ENCODE data around the gene GRIA1.

Gene GRIA1

DNA sequence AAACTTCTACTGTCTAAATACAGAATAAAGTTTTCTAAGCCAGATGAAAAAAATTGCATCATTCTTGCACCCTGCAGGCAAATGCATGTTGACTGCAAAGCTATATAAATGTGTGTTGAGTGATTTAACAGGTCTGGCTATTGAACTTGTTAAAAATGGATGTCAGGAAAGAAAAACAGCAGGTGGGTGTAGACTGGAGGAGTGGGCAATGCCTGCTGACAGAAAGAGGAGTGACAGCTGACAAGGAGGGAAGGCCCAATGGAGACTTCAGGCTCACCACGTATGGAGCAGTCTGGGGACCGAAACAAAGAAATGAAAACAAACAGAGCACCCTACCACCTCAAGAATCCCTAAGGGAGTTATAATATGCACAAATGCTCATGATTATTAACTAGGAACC is 127.8 kb downstream of the GRIA1 start:
- FAIRE-seq = no peak

DNA sequence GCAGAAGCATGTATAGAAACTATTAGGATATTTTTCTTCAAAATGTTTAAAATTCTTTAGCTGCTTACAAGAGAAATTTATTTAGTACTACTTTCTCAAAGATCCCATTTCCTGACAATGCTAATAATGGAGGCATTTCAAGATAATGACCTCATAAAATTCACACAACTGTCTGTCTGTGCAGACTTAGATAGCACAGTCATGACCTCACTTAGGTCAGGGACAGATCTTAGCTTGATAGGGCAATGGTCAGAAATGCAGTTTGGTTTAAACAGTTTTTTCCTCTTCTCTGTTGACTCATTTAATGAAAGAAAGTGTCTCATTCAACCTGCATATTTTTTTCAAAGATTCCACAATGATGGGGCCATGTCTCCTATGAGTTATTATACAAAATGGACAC is 128.4 kb downstream of the GRIA1 start:
- no peak for FAIRE-seq

DNA sequence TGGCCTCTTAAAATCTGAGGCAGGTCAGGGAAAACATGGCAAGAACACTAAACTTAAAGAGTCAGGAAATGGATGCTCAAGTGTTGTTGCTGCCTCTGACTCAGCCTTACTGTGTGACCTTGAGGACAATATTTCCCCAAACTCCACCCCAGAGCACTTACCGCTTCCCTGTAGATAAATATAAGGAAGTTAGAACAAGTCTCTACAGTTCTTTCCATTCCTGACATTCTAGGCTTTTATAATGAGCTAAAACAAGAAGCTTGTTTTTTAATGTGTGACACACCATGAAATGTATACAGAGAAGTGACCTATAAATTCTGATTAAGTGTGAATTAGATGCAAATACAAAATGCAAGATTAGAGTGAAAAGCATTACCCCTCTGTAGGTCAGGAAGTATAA is 129.3 kb downstream of the GRIA1 start:
- FAIRE-seq = no peak

DNA sequence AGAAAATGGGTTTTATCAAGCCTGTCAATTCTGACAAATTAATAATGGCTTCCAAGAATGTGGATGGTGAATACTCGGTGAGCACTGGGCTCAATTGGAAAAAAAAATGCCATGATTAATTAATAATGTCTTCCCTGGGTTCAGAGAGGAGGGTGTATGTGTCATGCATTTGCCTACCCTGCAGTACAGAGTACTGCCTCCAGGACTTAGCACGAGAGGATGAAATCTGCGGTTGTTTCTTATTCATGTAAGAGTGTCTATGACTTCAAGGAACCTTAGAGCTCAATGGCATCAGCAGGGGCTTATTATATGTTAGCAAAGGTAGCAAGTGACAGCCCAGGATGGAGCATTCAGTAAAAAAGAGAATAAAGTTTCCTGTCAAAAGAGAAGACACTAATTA is 132.7 kb downstream of the GRIA1 start:
- no peak for FAIRE-seq

DNA sequence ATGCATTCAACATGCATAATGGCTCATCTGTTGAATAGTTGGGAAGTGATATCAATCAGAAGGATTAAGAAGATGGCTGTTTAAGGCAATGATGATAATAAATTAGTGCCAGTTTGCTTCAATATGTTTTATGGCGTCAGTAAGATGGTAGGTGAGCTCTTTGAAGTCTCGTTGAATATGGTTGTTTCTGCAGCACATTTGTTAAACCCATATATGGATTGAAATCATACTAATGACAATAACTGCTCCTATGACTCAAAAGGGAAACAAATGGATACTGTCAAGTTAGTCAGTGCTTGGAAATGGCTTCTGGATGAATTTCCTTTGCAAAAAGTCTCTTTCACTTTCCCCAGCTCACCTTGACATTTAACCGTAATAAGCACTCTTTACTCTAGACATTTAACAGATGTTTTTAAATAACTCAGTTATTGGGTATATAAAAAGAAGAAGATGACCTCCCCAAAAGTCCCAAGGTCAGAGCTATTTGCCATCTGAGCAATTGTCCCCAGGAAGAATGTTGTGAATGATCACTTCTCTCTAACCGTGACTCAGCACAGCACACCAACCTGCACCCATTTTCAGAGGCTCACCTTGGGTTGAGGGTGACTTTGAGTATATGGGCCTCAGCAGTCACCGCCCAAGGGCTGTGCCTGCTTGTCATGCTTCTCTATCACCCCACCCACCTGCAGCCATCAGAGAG is 133.4 kb downstream of the GRIA1 start:
- no peak for FAIRE-seq

DNA sequence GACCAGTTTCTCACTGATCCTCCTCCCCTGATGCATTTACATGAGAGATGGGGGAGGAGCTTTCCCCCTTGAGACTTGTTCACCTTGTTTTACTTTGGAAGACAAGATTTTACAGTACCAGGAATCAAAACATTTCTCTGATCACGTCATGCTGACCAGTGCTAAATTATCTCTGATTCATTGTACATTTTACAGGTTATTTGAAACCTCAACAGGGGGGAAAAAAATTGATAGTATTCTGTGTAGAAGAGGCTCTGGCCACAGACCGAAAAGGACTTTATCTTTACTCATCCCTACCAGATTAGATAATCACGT is 133.9 kb downstream of the GRIA1 start:
- no peak for FAIRE-seq

DNA sequence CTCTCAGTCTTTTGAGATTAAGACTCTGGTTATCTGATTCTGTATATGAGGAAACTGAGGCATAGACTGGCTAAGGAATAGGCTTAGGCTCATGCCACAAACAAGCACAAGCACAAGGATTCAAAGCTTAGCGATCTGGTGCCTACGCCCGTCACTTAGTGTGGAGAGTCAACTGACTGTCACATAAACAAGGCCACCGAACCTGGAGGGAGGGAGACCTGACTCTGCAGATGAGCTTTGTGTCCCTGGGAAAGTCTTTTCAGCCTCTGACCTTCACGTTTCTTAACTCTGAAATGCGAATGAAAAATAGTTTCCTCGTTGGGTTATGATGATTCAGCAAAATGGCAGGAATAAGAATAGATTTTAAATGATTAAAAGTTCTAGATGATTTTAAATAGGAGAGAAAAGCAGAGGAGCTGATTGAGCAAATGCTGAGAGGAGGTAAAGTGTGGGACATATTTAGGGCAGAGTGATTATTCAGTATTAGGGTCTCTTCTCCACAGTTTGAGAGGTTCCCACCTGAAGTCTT is 135.4 kb downstream of the GRIA1 start:
- no peak for FAIRE-seq

DNA sequence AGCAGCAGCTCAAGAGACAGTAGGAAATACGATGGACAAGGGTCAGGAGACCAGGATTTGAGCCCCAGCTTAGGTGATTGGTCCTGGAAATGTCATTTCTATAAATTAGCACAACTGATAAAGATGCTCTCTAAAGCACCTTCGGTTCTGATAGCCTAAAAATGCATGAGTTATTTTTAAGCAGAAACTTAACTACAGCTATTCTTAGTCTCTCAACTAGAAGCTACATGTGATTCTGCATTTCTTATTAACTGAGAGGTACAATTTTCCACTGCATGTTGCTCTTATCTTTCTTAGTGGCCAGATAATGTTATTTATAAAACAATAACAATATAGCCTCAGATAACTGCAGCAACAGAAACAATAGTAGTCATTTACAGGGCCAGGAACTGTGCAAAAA is 136.4 kb downstream of the GRIA1 start:
- FAIRE-seq = no peak

DNA sequence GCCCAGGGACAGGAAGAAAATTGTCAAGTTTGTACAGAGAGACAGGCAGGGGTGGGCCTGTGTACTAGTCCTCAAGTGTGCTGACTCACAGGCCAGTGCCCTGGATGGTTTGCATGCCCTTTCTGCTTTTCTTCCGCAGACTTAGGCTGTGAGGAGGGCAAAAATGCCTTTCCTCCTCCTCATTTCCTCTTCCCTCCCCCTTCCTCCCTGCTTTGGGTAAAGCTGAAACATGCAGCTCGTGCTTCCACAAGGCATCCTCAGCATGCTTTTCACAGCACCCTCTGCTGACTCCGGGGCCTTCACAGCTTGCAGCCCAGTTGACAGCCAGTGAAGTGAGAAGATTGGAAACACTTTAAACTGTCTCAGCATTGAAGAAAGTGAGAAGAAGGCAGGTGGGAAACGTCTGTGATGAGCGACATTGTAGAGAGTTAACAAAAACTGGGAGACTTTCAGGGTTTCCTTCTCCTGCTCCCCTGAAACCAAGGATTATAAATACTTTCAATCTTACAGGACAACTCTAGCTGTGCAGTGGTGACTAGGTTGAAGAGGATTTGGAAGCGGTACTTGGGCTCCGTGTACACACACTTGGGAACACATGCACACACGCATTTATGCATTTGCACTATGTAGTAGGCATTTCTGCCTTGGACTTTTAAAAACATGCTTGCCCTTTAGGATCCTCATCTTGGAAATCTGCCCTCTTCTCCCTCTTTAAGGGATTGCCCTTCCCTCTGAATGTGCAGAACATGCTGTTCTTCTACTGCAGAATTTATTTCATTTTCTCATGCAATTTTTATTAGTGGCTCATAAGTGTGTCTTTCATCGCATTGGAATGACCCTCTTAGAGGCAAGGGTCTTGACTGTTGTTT is 138.8 kb downstream of the GRIA1 start:
- no peak for FAIRE-seq

DNA sequence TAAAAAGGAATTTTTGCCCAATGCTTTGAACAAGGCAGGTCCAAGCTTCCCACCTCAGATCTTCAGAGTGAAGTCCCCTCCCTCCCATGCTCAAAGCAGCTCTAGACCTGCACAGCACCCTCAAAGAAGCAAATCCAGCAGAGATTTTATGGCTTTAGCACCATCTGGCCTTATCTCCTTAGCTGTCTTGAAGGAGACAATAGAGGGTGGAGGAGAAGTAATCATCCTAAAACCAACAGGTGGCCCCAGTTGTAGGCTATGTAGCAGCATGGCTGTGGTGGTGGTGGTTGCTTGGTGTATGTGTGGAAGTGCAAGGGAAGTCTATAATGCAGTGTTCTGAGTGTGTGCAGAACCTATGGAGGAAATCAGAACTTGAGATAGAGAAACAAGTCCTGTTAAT is 140.1 kb downstream of the GRIA1 start:
- no peak for FAIRE-seq

DNA sequence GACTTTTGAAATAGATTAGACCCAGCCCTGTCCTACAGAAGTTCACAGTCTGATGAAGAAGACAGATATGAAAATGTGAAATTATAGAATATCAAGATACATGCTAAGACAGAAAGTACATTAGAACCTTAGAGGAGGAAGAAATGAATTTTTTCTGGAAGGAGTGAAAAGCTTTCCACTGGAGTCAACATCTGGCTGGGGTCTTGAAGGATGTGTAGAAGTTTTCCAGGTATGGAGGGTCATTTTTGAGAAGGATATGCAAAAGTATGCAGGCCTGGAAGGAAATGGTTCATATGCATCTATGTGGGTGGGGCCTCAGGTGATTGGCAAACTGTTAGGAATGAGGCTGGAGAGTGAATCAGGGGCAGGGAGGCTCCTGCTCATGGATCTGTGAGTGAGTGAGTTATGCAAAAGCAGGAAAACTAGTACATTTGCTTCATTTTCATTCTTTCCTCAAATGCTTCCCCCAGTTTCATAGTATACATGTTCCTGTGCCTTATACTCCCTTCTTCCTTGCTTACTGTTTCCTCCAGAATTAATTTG is 142.3 kb downstream of the GRIA1 start:
- no peak for FAIRE-seq

DNA sequence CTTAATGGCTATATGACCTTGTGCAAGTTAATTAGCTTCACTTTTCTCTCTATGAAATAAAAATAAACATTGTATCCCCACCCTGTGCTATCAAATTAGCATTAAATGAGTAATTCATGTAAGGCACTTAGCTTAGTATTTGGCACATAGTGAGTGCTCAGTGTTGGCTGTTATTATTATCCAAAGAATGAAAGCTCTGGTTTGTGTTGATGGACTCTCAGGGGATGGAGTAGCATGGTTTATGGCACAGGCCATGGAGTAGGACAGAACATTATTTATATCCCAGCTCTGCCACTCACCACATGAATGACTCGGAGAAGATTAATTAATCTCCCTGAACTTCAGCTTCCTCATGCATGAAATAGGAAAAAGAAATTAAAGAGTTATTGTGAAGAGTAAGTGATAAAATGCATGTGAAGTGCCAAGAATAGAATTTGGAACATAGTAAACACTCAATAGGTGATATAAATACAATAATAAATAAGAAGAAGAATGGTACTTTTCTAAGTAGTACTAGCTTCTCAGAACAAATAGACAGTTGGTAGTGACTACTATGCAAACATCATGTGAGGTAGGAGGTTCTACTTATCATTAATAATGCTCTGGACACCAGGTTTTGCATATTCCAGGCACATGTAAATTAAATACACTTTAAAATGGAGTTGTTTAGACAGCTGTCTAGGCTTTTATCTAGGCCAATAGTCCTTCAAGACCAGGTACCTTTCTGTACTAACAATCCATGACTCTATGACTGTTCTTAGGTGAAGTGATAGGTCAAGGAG is 146.4 kb downstream of the GRIA1 start:
- FAIRE-seq = no peak

DNA sequence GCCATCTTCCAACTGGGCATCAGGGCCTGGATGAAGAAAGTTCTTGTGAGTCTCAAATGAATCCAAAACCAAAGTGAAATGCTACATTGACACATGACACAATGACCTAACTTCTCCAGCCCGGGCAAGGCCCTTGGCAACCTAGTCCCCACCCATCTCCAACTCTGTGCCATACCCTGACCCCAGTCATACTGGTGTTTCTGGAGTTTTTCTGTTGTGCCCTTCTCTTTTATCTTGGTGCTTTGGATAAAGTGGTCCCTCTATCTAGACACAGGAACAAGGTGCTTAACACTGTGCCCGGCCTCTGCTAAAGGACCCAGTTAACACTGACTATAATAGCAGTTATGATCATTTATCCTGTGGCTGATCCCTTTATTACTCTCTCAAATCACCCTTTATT is 149.8 kb downstream of the GRIA1 start:
- FAIRE-seq = no peak

DNA sequence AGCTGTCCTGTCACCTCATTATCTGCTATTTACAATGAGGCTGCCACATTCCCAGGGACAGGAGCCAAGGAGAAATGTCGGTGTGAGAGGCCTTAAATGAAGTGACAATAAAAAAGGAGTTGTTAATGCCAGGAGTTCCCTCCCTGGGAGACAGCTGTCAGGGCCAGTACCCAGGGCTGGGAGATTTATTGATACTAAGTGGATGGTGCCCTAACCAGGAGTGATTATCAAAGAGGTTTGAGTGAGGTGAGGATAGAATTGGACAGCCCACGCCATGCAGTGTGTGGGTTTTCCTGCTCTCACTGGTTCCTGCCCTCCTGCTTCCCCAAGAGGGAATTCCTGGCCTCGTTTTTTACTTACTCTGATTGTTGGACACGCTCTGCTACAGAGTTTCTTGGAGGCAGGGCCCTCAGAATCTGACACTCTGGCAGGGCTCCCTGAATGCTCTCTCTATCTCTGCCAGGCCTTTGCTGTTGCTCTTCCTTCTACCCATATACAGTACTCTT is 150.8 kb downstream of the GRIA1 start:
- FAIRE-seq = no peak

DNA sequence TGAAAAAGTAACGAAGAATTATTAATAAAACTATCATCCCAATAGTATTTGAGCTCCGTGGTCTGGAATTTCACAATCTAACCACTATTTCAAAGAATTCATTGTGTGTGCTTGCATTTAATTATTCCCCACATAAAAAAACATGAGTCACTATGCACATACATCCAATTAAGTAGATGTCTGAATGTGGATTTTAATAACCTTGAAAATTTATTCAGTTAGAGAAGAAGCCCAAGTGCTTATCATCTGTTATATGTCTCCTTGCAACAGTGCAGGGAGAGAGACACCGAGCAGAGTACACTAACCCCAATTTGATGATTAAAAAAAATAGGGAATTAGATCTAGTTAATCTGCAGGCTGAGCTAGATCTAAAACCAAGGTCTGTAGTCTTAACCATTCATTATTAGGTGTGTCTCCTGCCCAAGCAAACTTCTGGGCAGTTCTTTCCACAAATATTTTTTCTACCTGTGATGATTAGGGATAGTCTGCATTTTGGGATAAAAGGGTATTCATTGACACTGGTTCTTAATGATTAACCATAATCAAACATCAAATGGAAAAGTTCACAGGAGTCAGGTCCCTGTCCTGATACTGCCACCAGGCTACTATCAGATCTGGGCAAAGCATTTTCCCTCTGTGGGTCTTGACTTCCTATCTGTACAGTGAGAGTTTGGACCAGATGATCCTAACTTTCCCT is 164.2 kb downstream of the GRIA1 start:
- FAIRE-seq = no peak

DNA sequence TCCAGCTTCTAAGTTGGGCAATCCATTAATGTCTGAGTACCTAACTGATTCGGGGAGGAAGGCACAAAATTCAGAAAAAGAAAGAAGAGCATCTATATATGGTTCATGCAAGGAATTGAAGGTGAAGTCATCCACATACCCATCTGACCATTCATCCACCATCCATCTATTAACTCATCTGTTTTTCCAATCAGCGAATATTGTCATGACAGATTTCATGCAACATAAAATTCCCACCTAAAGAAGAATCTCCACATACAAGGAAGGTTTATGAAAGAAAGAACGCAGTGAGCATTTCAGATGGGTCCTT is 164.7 kb downstream of the GRIA1 start:
- no peak for FAIRE-seq

DNA sequence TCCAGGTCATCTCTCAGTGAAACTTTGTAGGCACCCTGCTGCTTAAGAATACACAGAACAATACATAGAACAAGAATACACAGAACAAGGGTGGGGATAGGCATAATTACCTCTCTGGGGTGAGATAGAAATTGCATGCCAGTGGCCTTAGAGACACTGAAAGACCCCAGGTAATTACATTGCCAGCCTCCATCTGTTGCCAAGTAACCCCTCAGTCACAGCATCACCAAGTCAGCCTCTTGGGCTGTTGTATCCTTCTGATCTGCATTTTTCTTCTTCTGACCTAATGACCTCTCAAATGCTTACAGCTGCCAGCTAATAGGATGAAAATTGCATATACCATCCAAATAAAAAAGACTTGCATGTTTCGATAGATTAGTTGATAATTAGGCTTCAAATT is 167.7 kb downstream of the GRIA1 start:
- no peak for FAIRE-seq

DNA sequence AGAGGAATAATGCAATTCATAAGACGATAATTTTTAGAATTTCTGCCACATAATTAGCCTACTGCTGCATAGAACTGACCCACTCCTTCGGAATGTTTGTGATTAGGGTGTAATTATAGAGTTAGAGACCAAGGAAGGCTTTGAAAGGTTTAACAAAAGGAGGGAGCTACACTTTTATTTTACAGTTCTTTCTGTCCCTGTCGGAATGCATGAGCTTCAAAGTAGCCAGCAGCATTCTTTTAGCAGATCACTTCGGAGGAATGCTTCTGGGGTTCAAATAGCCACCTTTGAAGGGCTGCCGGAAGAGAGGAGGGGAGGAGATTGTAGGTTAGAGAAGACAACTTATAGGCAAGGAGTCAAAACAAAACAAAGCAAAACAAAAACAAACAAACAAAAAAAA is 168.1 kb downstream of the GRIA1 start:
- no peak for FAIRE-seq

DNA sequence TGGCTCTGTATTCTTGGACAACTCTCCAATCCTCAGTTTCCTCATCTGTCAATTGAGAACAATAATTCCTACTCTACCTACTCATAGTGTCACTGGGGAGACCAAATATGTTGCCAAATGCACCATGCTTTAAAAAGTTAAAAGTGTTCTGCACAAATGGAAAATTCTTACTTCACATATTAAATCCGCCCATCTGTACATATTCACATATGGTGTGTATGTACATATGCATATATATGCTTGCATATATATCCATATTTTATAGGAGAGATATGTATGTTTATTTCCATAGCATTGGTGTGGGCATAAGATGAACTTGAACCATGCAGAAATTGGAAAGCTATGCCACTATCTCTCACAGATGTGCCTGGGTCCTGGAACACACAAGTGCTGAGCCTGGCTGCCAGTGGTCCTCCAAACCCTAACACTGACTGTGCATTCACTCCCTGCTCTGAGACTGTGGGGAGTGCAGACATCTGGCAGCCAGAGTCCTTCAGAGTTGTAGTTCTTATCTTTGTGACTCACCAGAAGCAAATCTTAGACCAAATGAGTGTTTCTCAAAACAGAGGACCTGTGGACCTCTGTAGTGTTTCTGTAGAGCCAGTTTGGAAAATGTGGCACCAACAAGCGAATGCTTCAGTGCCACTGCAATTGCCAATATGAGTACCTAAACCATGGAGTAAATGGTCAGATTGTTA is 168.7 kb downstream of the GRIA1 start:
- FAIRE-seq = no peak

DNA sequence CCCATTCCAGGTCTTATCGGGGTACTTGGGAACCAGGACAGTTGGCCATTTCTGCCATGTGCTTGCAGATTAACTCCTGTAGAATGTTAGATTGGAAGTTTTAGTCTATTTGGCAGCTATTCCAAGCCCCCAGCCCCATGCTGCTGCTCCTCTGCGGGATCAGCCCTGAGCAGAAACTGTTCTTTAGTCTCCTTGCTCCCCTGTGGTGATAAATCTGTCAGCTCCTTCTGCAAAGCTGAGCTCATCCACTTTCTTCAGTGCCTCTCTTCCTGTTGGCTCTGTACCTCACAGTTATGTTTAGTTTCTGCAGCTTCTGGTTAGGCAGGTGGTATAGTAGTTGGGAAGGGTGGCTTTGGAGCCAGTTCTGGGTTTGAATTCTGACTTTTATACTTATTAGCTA is 170.4 kb downstream of the GRIA1 start:
- no peak for FAIRE-seq

DNA sequence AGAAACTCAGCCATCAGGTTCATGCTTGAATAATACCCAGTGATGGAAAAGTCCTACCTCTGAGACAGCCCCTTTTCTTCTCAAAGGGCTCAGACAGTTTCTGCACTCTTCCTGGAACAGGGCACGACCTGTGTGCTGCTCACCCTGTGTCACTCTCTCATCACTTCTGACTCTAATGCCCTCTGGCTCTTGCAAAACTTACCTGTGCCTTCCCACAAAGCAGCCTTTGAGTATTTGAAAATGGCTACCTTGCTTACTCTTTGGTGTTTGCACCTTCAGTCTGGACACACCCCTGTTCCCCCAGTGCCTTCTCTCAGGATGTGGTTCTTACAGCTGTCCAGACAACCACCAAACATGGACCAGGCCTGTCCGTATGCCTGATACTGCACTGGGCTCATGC is 171.4 kb downstream of the GRIA1 start:
- FAIRE-seq = no peak

DNA sequence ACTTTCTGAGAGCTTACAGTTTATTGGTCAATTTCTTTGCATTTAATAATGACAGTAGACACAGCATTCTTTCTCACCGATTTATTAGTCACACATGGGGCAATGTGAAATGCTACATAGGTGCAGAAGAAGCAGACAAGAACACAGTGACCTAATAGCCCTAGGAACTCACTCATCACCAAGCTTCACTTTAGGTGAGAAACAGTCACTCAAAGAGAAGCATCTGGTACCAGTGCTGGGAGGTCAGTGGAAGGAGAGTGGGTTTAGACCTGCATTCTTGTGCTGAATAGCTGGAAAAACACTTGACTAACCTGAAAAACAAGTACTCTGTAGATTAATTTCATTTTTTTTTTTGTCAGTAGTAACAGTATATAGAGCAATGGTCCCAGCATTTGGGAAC is 179.6 kb downstream of the GRIA1 start:
- no peak for FAIRE-seq
